Kidney epithelial cell (primary cell): ENCODE measurements around the gene NRG2. TPM values are rescaled to one million over a fixed set of nuclear protein-coding genes. Genes with fewer than 3 reads are reported as not detected.

ENCODE experiments used
- DNase-seq: peaks from one replicate; pipeline ENCODE4 v3.0.0-alpha.2; 2010; ENCODE audit warnings: low read depth
- H3K27me3 ChIP-seq: 2 replicates; pipeline ENCODE4 v1.6.0; 2011; ENCODE audit warnings: low read length; ENCODE audit not compliant: control insufficient read depth, insufficient read depth
- H3K36me3 ChIP-seq: 2 replicates; pipeline ENCODE4 v1.5.1; 2011; ENCODE audit warnings: low read length; ENCODE audit not compliant: control insufficient read depth, insufficient read depth
- H3K4me3 ChIP-seq: 2 replicates; pipeline ENCODE4 v1.5.1; 2011; ENCODE audit warnings: low read depth, mild to moderate bottlenecking, control low read depth, low read length
- CTCF ChIP-seq: IDR thresholded peaks from 2 replicates; pipeline ENCODE4 v1.5.1; 2011; ENCODE audit warnings: mild to moderate bottlenecking, moderate library complexity, low read length, control low read depth, inconsistent platforms; ENCODE audit not compliant: insufficient read depth, poor library complexity, severe bottlenecking
- total RNA-seq: library from RNA; depleted of rRNA; stranded (reverse); fragments of >200 nt; gene quantifications from 2 replicates; pipeline ENCODE4 v1.2.3, GENCODE V29; 2015

The NRG2 gene
- total RNA-seq, 1 donor from 2014 or later: not detected

GRCh38 chr5:139808481-139809330 is 234.4 kb downstream of the NRG2 start:
- TF ChIP-seq CTCF: no peak
- Histone ChIP-seq H3K36me3 (no peaks in the 10 kb centered on the region), H3K27me3 (peaks cover 7% of the 10 kb centered on the region), H3K4me3 (no peak overlapping the region)
- no peak for DNase-seq

- no peak for DNase-seq
- TF ChIP-seq CTCF: no peak
- Histone ChIP-seq H3K4me3 (no peak overlapping the region), H3K36me3 (no peaks in the 10 kb centered on the region), H3K27me3 (peaks cover 12% of the 10 kb centered on the region)
These were observed 235.5 kb downstream of the NRG2 start for GRCh38 chr5:139807647-139808030.

- no peaks in the 10 kb centered on the region for H3K36me3 ChIP-seq
- no peak for TF ChIP-seq CTCF
- peaks cover 18% of the 10 kb centered on the region for H3K27me3 ChIP-seq
- H3K4me3 ChIP-seq: no peak overlapping the region
- DNase-seq: no peak
These were observed 236.1 kb downstream of the NRG2 start for GRCh38 chr5:139806726-139807646.

- H3K4me3 ChIP-seq: no peak overlapping the region
These were observed 237.0 kb downstream of the NRG2 start for GRCh38 chr5:139806111-139806510.

GRCh38 chr5:139805545-139805944 is 237.6 kb downstream of the NRG2 start:
- no peak for TF ChIP-seq CTCF
- H3K27me3 ChIP-seq: peaks cover 27% of the 10 kb centered on the region
- DNase-seq: no peak
- H3K36me3 ChIP-seq: no peaks in the 10 kb centered on the region
- H3K4me3 ChIP-seq: no peak overlapping the region

More at GRCh38 chr5:139806111-139806510, 237.0 kb downstream of the NRG2 start:
- DNase-seq: no peak
- no peaks in the 10 kb centered on the region for H3K36me3 ChIP-seq
- peaks cover 25% of the 10 kb centered on the region for H3K27me3 ChIP-seq
- no peak for TF ChIP-seq CTCF
